ENCODE data around the gene RNF114. TPM values are rescaled to one million over a fixed set of nuclear protein-coding genes. Genes with fewer than 3 reads are reported as not detected.

Gene RNF114
- total RNA-seq, 5 donors from 2014 or later (not counting 1 experiment from before 2014, with no cell fraction given): 83.5 to 109 (median 95.7) TPM

GRCh38 chr20:49889001-49889934 is 46.9 kb upstream of the RNF114 start:
- WGBS (ENCODE audit: insufficient coverage): 100% methylated on average over 3 of the region's 9 CpGs
- Mint-ChIP-seq H3K4me3 (no peak overlapping the region), H3K36me3 (peaks cover 35% of the 10 kb centered on the region), H3K27me3 (no peaks in the 10 kb centered on the region), H3K27ac (peak overlapping the region; percentile 11 to 16), H3K4me1 (peaks cover 13 to 20% (median 16%) of the 10 kb centered on the region in 3 donors), H3K9me3 (no peaks in the 10 kb centered on the region)
- H3K4me3 ChIP-seq (ENCODE audit: control insufficient read depth in 1 of 2, extremely low read depth in 1 of 2, low read length in 1 of 2): no peak overlapping the region
- ChIA-PET POLR2A (no interaction called here), CTCF (interaction anchor here (0.6 kb wide), 2 partner anchors 43 to 84 kb away, joined by 4 read pairs; no protein-coding TSS in a partner anchor)
- DNase-seq (no peak), ATAC-seq (replicated peaks in 1 of 4) (no peak)
- H3K27me3 ChIP-seq (replicated peaks in 1 of 2; ENCODE audit: control insufficient read depth in 2 of 2, extremely low read depth in 1 of 2, insufficient read depth in 2 of 2, low read length in 1 of 2): no peaks in the 10 kb centered on the region
- H3K4me1 ChIP-seq (ENCODE audit: control insufficient read depth in 1 of 2, extremely low read depth in 1 of 2, insufficient read depth in 2 of 2, low read length in 2 of 2): peaks cover 0 to 21% of the 10 kb centered on the region in 2 experiments
- no peaks in the 10 kb centered on the region for H3K9me3 ChIP-seq
- peaks cover 14 to 34% of the 10 kb centered on the region in 2 donors for H3K36me3 ChIP-seq (ENCODE audit: control insufficient read depth in 2 of 2, extremely low read depth in 1 of 2, insufficient read depth in 1 of 2, low read length in 1 of 2)
- no peak overlapping the region for H3K27ac ChIP-seq (ENCODE audit: low read length)

DNA sequence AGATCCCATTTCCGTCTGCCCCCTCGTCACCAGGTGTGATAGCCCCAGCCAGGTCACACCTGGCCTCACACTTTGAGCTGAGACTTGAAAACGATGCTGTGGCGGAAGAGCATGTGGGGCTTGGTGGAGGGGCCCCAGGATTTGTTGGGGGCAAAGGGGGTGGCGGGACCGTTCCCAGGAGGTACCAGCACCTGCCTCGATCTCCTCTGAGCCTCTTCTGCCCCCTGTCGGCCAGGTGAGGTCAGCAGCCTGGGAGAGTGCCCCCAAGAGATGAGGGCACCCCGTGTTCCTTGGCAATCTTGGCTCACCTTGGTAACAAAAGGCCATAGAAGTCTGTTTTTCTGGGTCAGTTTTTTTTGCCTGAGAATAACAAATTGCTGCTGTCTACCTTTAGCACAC is 46.3 kb upstream of the RNF114 start:
- Histone ChIP-seq H3K36me3 (ENCODE audit: control insufficient read depth in 2 of 2, extremely low read depth in 1 of 2, insufficient read depth in 1 of 2, low read length in 1 of 2) (peaks cover 10 to 27% of the 10 kb centered on the region in 2 donors), H3K4me1 (ENCODE audit: control insufficient read depth in 1 of 2, extremely low read depth in 1 of 2, insufficient read depth in 2 of 2, low read length in 2 of 2) (peaks cover 0 to 21% of the 10 kb centered on the region in 2 experiments), H3K9me3 (no peaks in the 10 kb centered on the region), H3K4me3 (ENCODE audit: control insufficient read depth in 1 of 2, extremely low read depth in 1 of 2, low read length in 1 of 2) (no peak overlapping the region), H3K27ac (ENCODE audit: low read length) (no peak overlapping the region), H3K27me3 (replicated peaks in 1 of 2; ENCODE audit: control insufficient read depth in 2 of 2, extremely low read depth in 1 of 2, insufficient read depth in 2 of 2, low read length in 1 of 2) (no peaks in the 10 kb centered on the region)
- WGBS (ENCODE audit: insufficient coverage): 89% methylated on average over 5 of the region's 9 CpGs
- Mint-ChIP-seq H3K9me3 (no peaks in the 10 kb centered on the region), H3K27ac (peak overlapping the region in 1 of 2 donors; percentile 16), H3K27me3 (no peaks in the 10 kb centered on the region), H3K4me1 (peaks cover 16 to 21% (median 20%) of the 10 kb centered on the region in 3 donors), H3K4me3 (no peak overlapping the region), H3K36me3 (peaks cover 31% of the 10 kb centered on the region)
- ATAC-seq (replicated peaks in 1 of 4) (no peak), DNase-seq (peak in 3 of 35 experiments; percentile 16 to 33 (median 21))
- ChIA-PET CTCF (interaction anchor here in 1 of 2 donors (0.6 kb wide), 1 partner anchor 42 kb away, joined by 4 read pairs; no protein-coding TSS in a partner anchor), POLR2A (no interaction called here)

DNA sequence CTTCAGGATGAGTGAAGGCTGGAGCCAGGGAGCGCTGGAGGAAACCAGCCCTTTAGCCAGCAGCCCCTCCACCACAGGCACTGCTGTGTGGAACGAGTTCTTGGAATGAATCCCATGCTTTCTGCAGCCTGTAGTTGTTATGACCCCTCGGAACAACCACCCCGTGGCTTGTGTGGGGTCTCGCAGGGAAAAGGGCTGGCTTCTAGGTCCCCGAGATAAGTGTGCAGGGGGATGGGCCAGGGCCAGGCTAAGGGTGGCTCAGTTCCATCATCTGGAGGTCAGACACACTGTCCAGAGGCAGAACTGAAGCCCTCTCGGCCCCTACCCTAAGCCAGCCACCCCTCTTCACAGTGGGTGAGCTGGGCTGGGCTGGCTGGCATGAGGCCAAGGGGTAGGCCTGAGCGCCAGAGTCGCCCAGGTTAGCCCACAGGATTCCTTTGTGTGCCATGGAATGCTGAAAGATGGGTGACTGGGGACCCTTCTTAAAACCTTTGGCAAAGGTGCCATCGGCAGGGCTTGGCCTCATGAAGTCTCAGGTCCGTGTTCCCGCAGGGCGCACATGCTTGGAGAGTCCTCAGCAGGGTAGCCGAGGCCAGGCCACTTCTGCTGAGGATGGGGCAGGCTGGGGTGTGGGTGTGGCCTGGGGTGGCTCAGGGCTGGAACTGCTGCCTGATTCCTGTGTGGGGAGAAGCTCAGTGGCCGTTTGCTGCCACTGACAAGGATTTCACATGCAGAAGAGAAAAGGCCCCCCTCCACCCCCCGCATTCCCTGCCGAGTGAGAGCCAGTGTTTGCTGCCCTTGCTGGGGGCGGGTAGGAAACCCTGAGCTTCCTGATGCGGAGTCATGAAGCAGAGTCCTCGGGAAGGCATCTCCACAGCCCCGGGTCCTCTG is 45.5 kb upstream of the RNF114 start:
- Histone ChIP-seq H3K4me1 (ENCODE audit: control insufficient read depth in 1 of 2, extremely low read depth in 1 of 2, insufficient read depth in 2 of 2, low read length in 2 of 2) (peaks cover 0 to 21% of the 10 kb centered on the region in 2 experiments), H3K36me3 (ENCODE audit: control insufficient read depth in 2 of 2, extremely low read depth in 1 of 2, insufficient read depth in 1 of 2, low read length in 1 of 2) (peaks cover 7 to 19% of the 10 kb centered on the region in 2 donors), H3K27me3 (replicated peaks in 1 of 2; ENCODE audit: control insufficient read depth in 2 of 2, extremely low read depth in 1 of 2, insufficient read depth in 2 of 2, low read length in 1 of 2) (no peaks in the 10 kb centered on the region), H3K4me3 (ENCODE audit: control insufficient read depth in 1 of 2, extremely low read depth in 1 of 2, low read length in 1 of 2) (no peak overlapping the region), H3K27ac (ENCODE audit: low read length) (no peak overlapping the region), H3K9me3 (no peaks in the 10 kb centered on the region)
- CTCF ChIA-PET: interaction anchor here in 1 of 2 donors (0.6 kb wide), 1 partner anchor 12 kb away, joined by 3 read pairs; no protein-coding TSS in a partner anchor
- POLR2A ChIA-PET: no interaction called here
- WGBS (ENCODE audit: insufficient coverage): 95% methylated on average over 16 of the region's 21 CpGs
- Mint-ChIP-seq H3K36me3 (peaks cover 31% of the 10 kb centered on the region), H3K27me3 (no peaks in the 10 kb centered on the region), H3K4me3 (no peak overlapping the region), H3K9me3 (no peaks in the 10 kb centered on the region), H3K27ac (no peak overlapping the region), H3K4me1 (peaks cover 17 to 21% (median 21%) of the 10 kb centered on the region in 3 donors)
- DNase-seq: no peak
- no peak for ATAC-seq (replicated peaks in 1 of 4)

GRCh38 chr20:49891476-49892110 is 44.6 kb upstream of the RNF114 start:
- Histone ChIP-seq H3K4me1 (ENCODE audit: control insufficient read depth in 1 of 2, extremely low read depth in 1 of 2, insufficient read depth in 2 of 2, low read length in 2 of 2) (peaks cover 0 to 21% of the 10 kb centered on the region in 2 experiments), H3K36me3 (ENCODE audit: control insufficient read depth in 2 of 2, extremely low read depth in 1 of 2, insufficient read depth in 1 of 2, low read length in 1 of 2) (peaks cover 7 to 16% of the 10 kb centered on the region in 2 donors), H3K27me3 (replicated peaks in 1 of 2; ENCODE audit: control insufficient read depth in 2 of 2, extremely low read depth in 1 of 2, insufficient read depth in 2 of 2, low read length in 1 of 2) (no peaks in the 10 kb centered on the region), H3K4me3 (ENCODE audit: control insufficient read depth in 1 of 2, extremely low read depth in 1 of 2, low read length in 1 of 2) (no peak overlapping the region), H3K9me3 (no peaks in the 10 kb centered on the region), H3K27ac (ENCODE audit: low read length) (no peak overlapping the region)
- DNase-seq: no peak
- Mint-ChIP-seq H3K27me3 (no peaks in the 10 kb centered on the region), H3K4me1 (peaks cover 17 to 21% (median 21%) of the 10 kb centered on the region in 3 donors), H3K27ac (no peak overlapping the region), H3K36me3 (peaks cover 25% of the 10 kb centered on the region), H3K4me3 (no peak overlapping the region), H3K9me3 (no peaks in the 10 kb centered on the region)
- CTCF ChIA-PET: interaction anchor here in 1 of 2 donors (0.6 kb wide), 1 partner anchor 11 kb away, joined by 3 read pairs; no protein-coding TSS in a partner anchor
- POLR2A ChIA-PET: interaction anchor here (0.5 to 0.6 kb wide), 3 partner anchors 11 to 1018 kb away, joined by 3 to 9 read pairs (median 5); no protein-coding TSS in a partner anchor
- 98% methylated on average over 7 of the region's 13 CpGs for WGBS (ENCODE audit: insufficient coverage)
- ATAC-seq (replicated peaks in 1 of 4): no peak

- ATAC-seq (replicated peaks in 1 of 4) (no peak), DNase-seq (no peak)
- H3K36me3 ChIP-seq (ENCODE audit: control insufficient read depth in 2 of 2, extremely low read depth in 1 of 2, insufficient read depth in 1 of 2, low read length in 1 of 2): peaks cover 7 to 12% of the 10 kb centered on the region in 2 donors
- no peaks in the 10 kb centered on the region for H3K9me3 ChIP-seq
- H3K27me3 ChIP-seq (replicated peaks in 1 of 2; ENCODE audit: control insufficient read depth in 2 of 2, extremely low read depth in 1 of 2, insufficient read depth in 2 of 2, low read length in 1 of 2): no peaks in the 10 kb centered on the region
- Mint-ChIP-seq H3K9me3 (no peaks in the 10 kb centered on the region), H3K4me1 (peaks cover 17 to 21% (median 21%) of the 10 kb centered on the region in 3 donors), H3K4me3 (no peak overlapping the region), H3K27me3 (no peaks in the 10 kb centered on the region), H3K27ac (no peak overlapping the region), H3K36me3 (peaks cover 20% of the 10 kb centered on the region)
- no peak overlapping the region for H3K4me3 ChIP-seq (ENCODE audit: control insufficient read depth in 1 of 2, extremely low read depth in 1 of 2, low read length in 1 of 2)
- H3K27ac ChIP-seq (ENCODE audit: low read length): no peak overlapping the region
- ChIA-PET CTCF (no interaction called here), POLR2A (interaction anchor here (0.5 to 0.6 kb wide), 4 partner anchors 10 to 1019 kb away, joined by 3 to 9 read pairs (median 4); no protein-coding TSS in a partner anchor)
- peaks cover 0 to 21% of the 10 kb centered on the region in 2 experiments for H3K4me1 ChIP-seq (ENCODE audit: control insufficient read depth in 1 of 2, extremely low read depth in 1 of 2, insufficient read depth in 2 of 2, low read length in 2 of 2)
- 95% methylated on average over 2 of the region's 9 CpGs for WGBS (ENCODE audit: insufficient coverage)
Observed at GRCh38 chr20:49892260-49892659, 43.9 kb upstream of the RNF114 start.
